ENCODE results near the gene SPEG.

The SPEG gene

GRCh38 chr2:219426068-219426443 lies 8.6 kb upstream of the SPEG start:
- DNase-seq: no peak

- no peak for DNase-seq
These were observed 8.0 kb upstream of the SPEG start for GRCh38 chr2:219426534-219427136.

GRCh38 chr2:219428469-219428868 lies 6.2 kb upstream of the SPEG start:
- no peak for DNase-seq

- DNase-seq: no peak
These were observed 4.6 kb upstream of the SPEG start for GRCh38 chr2:219429958-219430606.

- DNase-seq: no peak
These were observed 3.7 kb upstream of the SPEG start for GRCh38 chr2:219430633-219431615.

GRCh38 chr2:219433666-219434467 lies 776 bp upstream of the SPEG start:
- DNase-seq: no peak

GRCh38 chr2:219434468-219434717 lies 250 bp upstream of the SPEG start:
- DNase-seq: no peak

GRCh38 chr2:219435701-219436100 lies 1.1 kb downstream of the SPEG start:
- no peak for DNase-seq

GRCh38 chr2:219436491-219436890 lies 1.8 kb downstream of the SPEG start:
- no peak for DNase-seq

GRCh38 chr2:219437141-219437540 lies 2.5 kb downstream of the SPEG start:
- DNase-seq: no peak

- no peak for DNase-seq
These were observed 3.1 kb downstream of the SPEG start for GRCh38 chr2:219437690-219438206.

- DNase-seq: no peak
These were observed 3.8 kb downstream of the SPEG start for GRCh38 chr2:219438453-219438852.

- DNase-seq: no peak
These were observed 4.9 kb downstream of the SPEG start for GRCh38 chr2:219439506-219439905.

GRCh38 chr2:219440388-219441256 lies 6.0 kb downstream of the SPEG start:
- DNase-seq: no peak

- no peak for DNase-seq
These were observed 7.0 kb downstream of the SPEG start for GRCh38 chr2:219441451-219442255.

- DNase-seq: no peak
These were observed 7.8 kb downstream of the SPEG start for GRCh38 chr2:219442256-219443015.

GRCh38 chr2:219443016-219443696 lies 8.5 kb downstream of the SPEG start:
- DNase-seq: no peak

GRCh38 chr2:219443697-219444023 lies 9.0 kb downstream of the SPEG start:
- no peak for DNase-seq

GRCh38 chr2:219444566-219445091 lies 10.0 kb downstream of the SPEG start:
- no peak for DNase-seq

- DNase-seq: no peak
These were observed 10.6 kb downstream of the SPEG start for GRCh38 chr2:219445220-219445640.
